ENCODE measurements around the gene HPX. TPM values are rescaled to one million over a fixed set of nuclear protein-coding genes. Genes with fewer than 3 reads are reported as not detected.

The HPX gene
- total RNA-seq, 2 experiments from 2014 or later, result 0.16 to 5.2 TPM

GRCh38 chr11:6485661-6486060 lies 44.9 kb upstream of the HPX start:
- H3K27ac ChIP-seq (ENCODE audit: low read depth, low read length, poor library complexity, severe bottlenecking), result no peak overlapping the region
- H4K20me1 ChIP-seq (ENCODE audit: insufficient read depth, low read length), result peaks cover 10% of the 10 kb centered on the region

GRCh38 chr11:6483015-6483414 lies 42.2 kb upstream of the HPX start:
- ChIA-PET POLR2A (interaction anchor here (0.7 to 2.1 kb wide), 6 partner anchors 10 to 167 kb away, joined by 3 to 13 read pairs (median 4); partner anchors contain the start of genes TPP1 and TRIM3), CTCF (ENCODE audit: unreplicated experiment) (no interaction called here)
- Histone ChIP-seq H3K4me3 (ENCODE audit: low read depth, low read length, poor library complexity, severe bottlenecking) (peak overlapping the region; percentile 96), H4K20me1 (ENCODE audit: insufficient read depth, low read length) (peaks cover 10% of the 10 kb centered on the region), H3K9me2 (ENCODE audit: insufficient read depth, low read length) (no peaks in the 10 kb centered on the region), H3K4me2 (ENCODE audit: low read length) (peak overlapping the region; percentile 94), H3K27ac (ENCODE audit: low read depth, low read length, poor library complexity, severe bottlenecking) (no peak overlapping the region), H3K9me3 (ENCODE audit: low read length) (no peaks in the 10 kb centered on the region), H3K36me3 (ENCODE audit: insufficient read depth, low read length) (peaks cover 79% of the 10 kb centered on the region), H3K4me1 (ENCODE audit: insufficient read depth, low read length, poor library complexity, severe bottlenecking) (peaks cover 22% of the 10 kb centered on the region), H3K79me2 (ENCODE audit: insufficient read depth, low read depth, low read length) (peaks cover 38% of the 10 kb centered on the region), H2AFZ (ENCODE audit: low read length) (no peak overlapping the region)
- TF ChIP-seq EZH2phosphoT487 (IDR thresholded peaks at IDR 0.05; ENCODE audit: borderline replicate concordance, low read depth, low read length), result no peak
- TF ChIP-seq, protein P1, sequence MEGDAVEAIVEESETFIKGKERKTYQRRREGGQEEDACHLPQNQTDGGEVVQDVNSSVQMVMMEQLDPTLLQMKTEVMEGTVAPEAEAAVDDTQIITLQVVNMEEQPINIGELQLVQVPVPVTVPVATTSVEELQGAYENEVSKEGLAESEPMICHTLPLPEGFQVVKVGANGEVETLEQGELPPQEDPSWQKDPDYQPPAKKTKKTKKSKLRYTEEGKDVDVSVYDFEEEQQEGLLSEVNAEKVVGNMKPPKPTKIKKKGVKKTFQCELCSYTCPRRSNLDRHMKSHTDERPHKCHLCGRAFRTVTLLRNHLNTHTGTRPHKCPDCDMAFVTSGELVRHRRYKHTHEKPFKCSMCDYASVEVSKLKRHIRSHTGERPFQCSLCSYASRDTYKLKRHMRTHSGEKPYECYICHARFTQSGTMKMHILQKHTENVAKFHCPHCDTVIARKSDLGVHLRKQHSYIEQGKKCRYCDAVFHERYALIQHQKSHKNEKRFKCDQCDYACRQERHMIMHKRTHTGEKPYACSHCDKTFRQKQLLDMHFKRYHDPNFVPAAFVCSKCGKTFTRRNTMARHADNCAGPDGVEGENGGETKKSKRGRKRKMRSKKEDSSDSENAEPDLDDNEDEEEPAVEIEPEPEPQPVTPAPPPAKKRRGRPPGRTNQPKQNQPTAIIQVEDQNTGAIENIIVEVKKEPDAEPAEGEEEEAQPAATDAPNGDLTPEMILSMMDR (conservative IDR thresholded peaks at IDR 0.05; ENCODE audit: low read length), result no peak
- BruUV-seq (replicated peaks), result no TSS peak
- intact Hi-C loops (cut with micrococcal nuclease; ENCODE audit: unreplicated experiment), result loop anchor here (5.0 kb wide), 1 partner anchor 119 kb away; the partner anchor contains the start of genes ILK and RRP8
- DNase-seq (ENCODE audit: low spot score), result no peak

More at GRCh38 chr11:6485661-6486060, 44.9 kb upstream of the HPX start:
- POLR2A ChIA-PET, result interaction anchor here (0.8 to 2.4 kb wide), 3 partner anchors 9 to 13 kb away, joined by 3 to 7 read pairs (median 5); no protein-coding TSS in a partner anchor
- peaks cover 13% of the 10 kb centered on the region for H3K4me1 ChIP-seq (ENCODE audit: insufficient read depth, low read length, poor library complexity, severe bottlenecking)
- H3K79me2 ChIP-seq (ENCODE audit: insufficient read depth, low read depth, low read length), result peaks cover 29% of the 10 kb centered on the region
- TF ChIP-seq EZH2phosphoT487 (IDR thresholded peaks at IDR 0.05; ENCODE audit: borderline replicate concordance, low read depth, low read length), result no peak
- TF ChIP-seq, protein P1 (conservative IDR thresholded peaks at IDR 0.05; ENCODE audit: low read length), result no peak
- no peak for DNase-seq (ENCODE audit: low spot score)
- H3K9me2 ChIP-seq (ENCODE audit: insufficient read depth, low read length), result no peaks in the 10 kb centered on the region
- H3K36me3 ChIP-seq (ENCODE audit: insufficient read depth, low read length), result peaks cover 86% of the 10 kb centered on the region
- intact Hi-C loops (cut with micrococcal nuclease; ENCODE audit: unreplicated experiment), result no loop called here
- BruUV-seq (replicated peaks), result no TSS peak
- no peak overlapping the region for H3K4me2 ChIP-seq (ENCODE audit: low read length)
- no peaks in the 10 kb centered on the region for H3K9me3 ChIP-seq (ENCODE audit: low read length)
- CTCF ChIA-PET (ENCODE audit: unreplicated experiment), result no interaction called here
- no peak overlapping the region for H3K4me3 ChIP-seq (ENCODE audit: low read depth, low read length, poor library complexity, severe bottlenecking)
- no peak overlapping the region for H2AFZ ChIP-seq (ENCODE audit: low read length)

DNA sequence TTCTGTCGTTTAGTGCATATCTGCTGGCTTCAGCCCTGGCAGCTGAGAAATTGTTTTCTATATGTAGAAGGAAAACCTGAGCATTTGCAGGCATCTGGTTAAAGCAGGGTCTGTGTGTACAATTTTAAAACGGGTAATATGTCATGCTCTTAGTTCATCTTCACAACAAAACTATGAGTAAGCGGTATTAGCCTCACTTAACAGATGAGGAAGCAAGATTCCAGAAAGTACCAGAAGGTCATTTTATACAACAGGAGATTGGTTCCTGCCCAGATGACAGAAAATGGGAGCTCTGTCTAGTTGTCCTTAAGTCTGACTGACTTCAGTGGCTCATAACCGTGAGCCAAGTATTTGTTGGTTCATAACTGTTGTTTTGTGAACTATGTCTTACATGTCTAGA lies 41.7 kb upstream of the HPX start:
- H3K4me1 ChIP-seq (ENCODE audit: insufficient read depth, low read length, poor library complexity, severe bottlenecking), result peaks cover 22% of the 10 kb centered on the region
- H3K36me3 ChIP-seq (ENCODE audit: insufficient read depth, low read length), result peaks cover 78% of the 10 kb centered on the region
- intact Hi-C loops (cut with micrococcal nuclease; ENCODE audit: unreplicated experiment), result loop anchor here (5.0 kb wide), 1 partner anchor 120 kb away; the partner anchor contains the start of genes ILK and RRP8
- BruUV-seq (replicated peaks), result no TSS peak
- CTCF ChIA-PET (ENCODE audit: unreplicated experiment), result no interaction called here
- H3K9me2 ChIP-seq (ENCODE audit: insufficient read depth, low read length), result no peaks in the 10 kb centered on the region
- H3K27ac ChIP-seq (ENCODE audit: low read depth, low read length, poor library complexity, severe bottlenecking), result peak overlapping the region; percentile 70
- H4K20me1 ChIP-seq (ENCODE audit: insufficient read depth, low read length), result peaks cover 10% of the 10 kb centered on the region
- POLR2A ChIA-PET, result interaction anchor here (0.6 to 2.1 kb wide), 14 partner anchors 8 to 201 kb away, joined by 3 to 13 read pairs (median 4); partner anchors contain the start of genes MRPL17, TPP1 and TRIM3
- H3K4me2 ChIP-seq (ENCODE audit: low read length), result peak overlapping the region; percentile 94
- DNase-seq (ENCODE audit: low spot score), result no peak
- peaks cover 38% of the 10 kb centered on the region for H3K79me2 ChIP-seq (ENCODE audit: insufficient read depth, low read depth, low read length)
- H2AFZ ChIP-seq (ENCODE audit: low read length), result no peak overlapping the region
- no peak for TF ChIP-seq EZH2phosphoT487 (IDR thresholded peaks at IDR 0.05; ENCODE audit: borderline replicate concordance, low read depth, low read length)
- TF ChIP-seq, protein P1 (conservative IDR thresholded peaks at IDR 0.05; ENCODE audit: low read length), result no peak
- no peaks in the 10 kb centered on the region for H3K9me3 ChIP-seq (ENCODE audit: low read length)
- peak overlapping the region; percentile 96 for H3K4me3 ChIP-seq (ENCODE audit: low read depth, low read length, poor library complexity, severe bottlenecking)

Measured in OCI-LY7 (cell line).